Mesothelial cell of epicardium (in vitro differentiated cells): ENCODE measurements around the gene GNA12. TPM values are rescaled to one million over a fixed set of nuclear protein-coding genes. Genes with fewer than 3 reads are reported as not detected.
"Not testable (repeated sequence)": the region's sequence is repeated elsewhere in the genome, so short reads cannot be mapped to it uniquely, and the experiment has no call there.

Experiments
- DNase-seq, 2 experiments: peaks; one replicate each; pipeline ENCODE4 v3.0.0; 2021; ENCODE audit warnings: low spot score in 2 of 2; ENCODE audit not compliant: unreplicated experiment in 2 of 2
- H3K27ac Mint-ChIP-seq: 2 replicates; pipeline ENCODE4 v1.8.0; 2021; ENCODE audit warnings: mixed read lengths
- H3K27me3 Mint-ChIP-seq: 2 replicates; pipeline ENCODE4 v1.8.0; 2021; ENCODE audit warnings: low read depth, mixed read lengths
- H3K36me3 Mint-ChIP-seq: 2 replicates; pipeline ENCODE4 v1.8.0; 2021; ENCODE audit warnings: mixed read lengths
- H3K4me1 Mint-ChIP-seq: 2 replicates; pipeline ENCODE4 v1.8.0; 2021; ENCODE audit warnings: mixed read lengths
- H3K4me3 Mint-ChIP-seq: 2 replicates; pipeline ENCODE4 v1.8.0; 2021; ENCODE audit warnings: mild to moderate bottlenecking, moderate library complexity, mixed read lengths
- H3K9me3 Mint-ChIP-seq: 2 replicates; pipeline ENCODE4 v1.8.0; 2021; ENCODE audit warnings: mixed read lengths
- CTCF ChIP-seq: fragments of 200-600 bp; sonication (generic); IDR thresholded peaks from one replicate; pipeline ENCODE4 v1.5.0; 2021; ENCODE audit warnings: antibody characterized with exemption; ENCODE audit not compliant: unreplicated experiment
- total RNA-seq: library from RNA; stranded (reverse); gene quantifications from 3 replicates; pipeline ENCODE4 v1.2.1, GENCODE V29; 2021

GNA12 gene
- total RNA-seq, 1 donor from 2014 or later: 57.1 TPM

- no peaks in the 10 kb centered on the region for H3K27me3 Mint-ChIP-seq
- H3K9me3 Mint-ChIP-seq: peaks cover 8% of the 10 kb centered on the region
- peaks cover 32% of the 10 kb centered on the region for H3K36me3 Mint-ChIP-seq
- TF ChIP-seq CTCF: no peak
- DNase-seq: no peak
- H3K4me1 Mint-ChIP-seq: peaks cover 11% of the 10 kb centered on the region
- no peak overlapping the region for H3K27ac Mint-ChIP-seq
- no peak overlapping the region for H3K4me3 Mint-ChIP-seq
These were observed 105.2 kb downstream of the GNA12 start for GRCh38 chr7:2738766-2739549.

GRCh38 chr7:2737771-2738540, 106.2 kb downstream of the GNA12 start:
- Mint-ChIP-seq H3K4me3 (no peak overlapping the region), H3K36me3 (peaks cover 32% of the 10 kb centered on the region), H3K9me3 (peaks cover 8% of the 10 kb centered on the region), H3K27me3 (no peaks in the 10 kb centered on the region), H3K4me1 (peaks cover 16% of the 10 kb centered on the region), H3K27ac (peak overlapping the region; percentile 80)
- no peak for TF ChIP-seq CTCF
- DNase-seq: no peak

GRCh38 chr7:2737005-2737743, 106.9 kb downstream of the GNA12 start:
- H3K27me3 Mint-ChIP-seq, H3K27ac Mint-ChIP-seq, H3K9me3 Mint-ChIP-seq, H3K4me3 Mint-ChIP-seq, DNase-seq: not testable (repeated sequence)
- peaks cover 30% of the 10 kb centered on the region for H3K36me3 Mint-ChIP-seq
- H3K4me1 Mint-ChIP-seq: peaks cover 16% of the 10 kb centered on the region

GRCh38 chr7:2736411-2736914, 107.6 kb downstream of the GNA12 start:
- DNase-seq: no peak

GRCh38 chr7:2735744-2736143, 108.4 kb downstream of the GNA12 start:
- Mint-ChIP-seq H3K27me3 (no peaks in the 10 kb centered on the region), H3K9me3 (peaks cover 7% of the 10 kb centered on the region), H3K4me1 (peaks cover 29% of the 10 kb centered on the region), H3K27ac (no peak overlapping the region), H3K36me3 (peaks cover 44% of the 10 kb centered on the region), H3K4me3 (no peak overlapping the region)
- TF ChIP-seq CTCF: no peak
- no peak for DNase-seq

More at GRCh38 chr7:2736411-2736914, 107.6 kb downstream of the GNA12 start:
- TF ChIP-seq CTCF: no peak
- Mint-ChIP-seq H3K4me1 (peaks cover 23% of the 10 kb centered on the region), H3K4me3 (no peak overlapping the region), H3K9me3 (peaks cover 7% of the 10 kb centered on the region), H3K27me3 (no peaks in the 10 kb centered on the region), H3K27ac (no peak overlapping the region), H3K36me3 (peaks cover 37% of the 10 kb centered on the region)
